Muscle of back (tissue), 13 donors: ENCODE measurements around the gene CYP2A7. TPM values are rescaled to one million over a fixed set of nuclear protein-coding genes. Genes with fewer than 3 reads are reported as not detected.
"Not testable (repeated sequence)": the region's sequence is repeated elsewhere in the genome, so short reads cannot be mapped to it uniquely, and the experiment has no call there.

ENCODE experiments used
- DNase-seq, 3 donors: peaks; one replicate each; pipeline versions ENCODE4 v3.0.0 to v3.0.0-alpha.2; 2013
- long read RNA-seq, 9 donors: transcript quantifications; one replicate each; lab custom pipeline, GENCODE V29; 2026
- polyA plus RNA-seq, 10 donors: library from polyadenylated mRNA; unstranded; fragments of 120-200 nt; gene quantifications; one replicate each; pipeline ENCODE4 v1.2.1, GENCODE V29; 2013; ENCODE audit not compliant: insufficient read length in 10 of 10

The CYP2A7 gene, protein sequence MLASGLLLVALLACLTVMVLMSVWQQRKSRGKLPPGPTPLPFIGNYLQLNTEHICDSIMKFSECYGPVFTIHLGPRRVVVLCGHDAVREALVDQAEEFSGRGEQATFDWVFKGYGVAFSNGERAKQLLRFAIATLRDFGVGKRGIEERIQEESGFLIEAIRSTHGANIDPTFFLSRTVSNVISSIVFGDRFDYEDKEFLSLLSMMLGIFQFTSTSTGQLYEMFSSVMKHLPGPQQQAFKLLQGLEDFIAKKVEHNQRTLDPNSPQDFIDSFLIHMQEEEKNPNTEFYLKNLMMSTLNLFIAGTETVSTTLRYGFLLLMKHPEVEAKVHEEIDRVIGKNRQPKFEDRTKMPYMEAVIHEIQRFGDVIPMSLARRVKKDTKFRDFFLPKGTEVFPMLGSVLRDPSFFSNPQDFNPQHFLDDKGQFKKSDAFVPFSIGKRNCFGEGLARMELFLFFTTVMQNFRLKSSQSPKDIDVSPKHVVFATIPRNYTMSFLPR
- not detected for polyA plus RNA-seq
- long read RNA-seq, donor 1: 0 reads
- long read RNA-seq, donor 2: 0 reads
- long read RNA-seq, donor 3: 0 reads
- long read RNA-seq, donor 4: 0 reads
- long read RNA-seq, donor 5: 0 reads
- long read RNA-seq, donor 6: 0 reads
- long read RNA-seq, donor 7: 0 reads
- long read RNA-seq, donor 8: 0 reads
- long read RNA-seq, donor 9: 0 reads

- not testable (repeated sequence) for DNase-seq
Measured at GRCh38 chr19:40882062-40882461, at the start of gene CYP2A7. TSS of gene CYP2A7 (minus strand) at chr19:40882231. CDS start at chr19:40882210, 21 bp downstream.

DNA sequence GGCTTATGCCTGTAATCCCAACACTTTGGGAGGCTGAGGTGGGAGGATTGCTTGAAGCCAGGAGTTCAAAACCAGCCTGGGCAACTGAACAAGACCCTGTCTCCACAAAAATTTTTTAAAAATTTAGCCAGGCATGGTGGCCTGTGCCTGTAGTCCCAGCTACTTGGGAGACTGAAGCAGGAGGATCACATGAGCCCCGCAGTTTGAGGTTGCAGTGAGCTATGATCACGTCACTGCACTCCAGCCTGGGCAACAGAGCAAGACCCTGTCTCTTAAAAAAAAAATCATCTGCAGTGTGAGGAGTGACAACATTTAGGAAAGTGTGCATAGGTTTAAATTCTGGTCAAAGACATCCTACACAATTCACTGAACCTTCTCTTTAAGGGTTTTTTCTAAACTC lies 48.8 kb upstream of the CYP2A7 start:
- DNase-seq: not testable (repeated sequence)

- not testable (repeated sequence) for DNase-seq
Measured at GRCh38 chr19:40929942-40930341, 47.9 kb upstream of the CYP2A7 start.

- DNase-seq: no peak
Measured at GRCh38 chr19:40928850-40929249, 46.8 kb upstream of the CYP2A7 start.

DNA sequence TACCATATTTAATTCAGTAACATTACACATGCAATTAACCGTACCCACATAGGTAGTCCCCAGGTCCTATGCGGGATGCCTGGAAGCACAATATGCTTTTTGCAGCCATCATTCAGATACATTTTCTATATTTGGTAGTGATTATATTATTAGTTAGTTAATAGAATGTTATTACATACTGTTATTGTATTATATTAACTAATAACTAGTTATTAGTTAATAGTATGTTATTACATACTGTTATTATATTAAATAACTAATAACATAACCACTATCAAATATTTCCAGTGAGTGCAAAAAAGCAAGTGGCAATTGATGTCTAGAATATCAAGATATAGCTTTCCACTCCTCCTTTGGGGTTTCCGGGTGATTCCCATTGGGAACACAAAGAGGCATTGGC lies 45.5 kb upstream of the CYP2A7 start:
- no peak for DNase-seq

GRCh38 chr19:40926276-40926675 lies 44.2 kb upstream of the CYP2A7 start:
- not testable (repeated sequence) for DNase-seq

- no peak for DNase-seq
Measured at GRCh38 chr19:40923934-40924391, 41.9 kb upstream of the CYP2A7 start.

GRCh38 chr19:40922237-40923160 lies 40.5 kb upstream of the CYP2A7 start:
- not testable (repeated sequence) for DNase-seq

- DNase-seq: no peak
Measured at GRCh38 chr19:40921005-40921897, 39.2 kb upstream of the CYP2A7 start.

GRCh38 chr19:40920300-40921004 lies 38.4 kb upstream of the CYP2A7 start:
- DNase-seq: no peak

GRCh38 chr19:40919530-40920299 lies 37.7 kb upstream of the CYP2A7 start:
- DNase-seq: not testable (repeated sequence)

DNA sequence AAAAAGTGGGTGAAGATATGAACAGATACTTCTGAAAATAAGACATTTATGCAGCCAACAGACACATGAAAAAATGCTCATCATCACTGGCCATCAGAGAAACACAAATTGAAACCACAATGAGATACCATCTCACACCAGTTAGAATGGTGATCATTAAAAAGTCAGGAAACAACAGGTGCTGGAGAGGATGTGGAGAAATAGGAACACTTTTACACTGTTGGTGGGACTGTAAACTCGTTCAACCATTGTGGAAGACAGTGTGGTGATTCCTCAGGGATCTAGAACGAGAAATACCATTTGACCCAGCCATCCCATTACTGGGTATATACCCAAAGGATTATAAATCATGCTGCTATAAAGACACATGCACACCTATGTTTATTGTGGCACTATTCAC lies 36.3 kb upstream of the CYP2A7 start:
- DNase-seq: not testable (repeated sequence)

GRCh38 chr19:40908976-40909375 lies 26.9 kb upstream of the CYP2A7 start:
- DNase-seq: peak in 1 of 3 donors; percentile 31

GRCh38 chr19:40907968-40908735 lies 26.1 kb upstream of the CYP2A7 start:
- DNase-seq: peak in 1 of 3 donors; percentile 2

DNA sequence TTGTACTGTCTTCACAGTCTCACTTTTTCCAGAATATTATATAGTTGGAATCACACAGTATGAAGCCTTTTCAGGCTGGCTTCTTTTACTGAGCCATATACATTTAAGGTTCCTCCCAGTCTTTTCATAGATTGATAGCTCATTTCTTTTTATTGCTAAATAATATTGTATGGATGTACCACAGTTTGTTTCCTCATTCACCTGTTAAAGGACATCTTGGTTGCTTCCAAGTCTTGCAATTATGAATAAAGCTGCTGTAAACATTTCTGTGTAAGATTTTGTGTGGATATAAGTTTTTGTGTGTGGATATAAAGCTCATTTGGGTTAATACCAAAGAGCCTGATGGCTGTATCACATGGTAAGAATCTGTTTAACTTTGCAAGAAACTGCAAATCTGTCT lies 24.5 kb upstream of the CYP2A7 start:
- no peak for DNase-seq

DNA sequence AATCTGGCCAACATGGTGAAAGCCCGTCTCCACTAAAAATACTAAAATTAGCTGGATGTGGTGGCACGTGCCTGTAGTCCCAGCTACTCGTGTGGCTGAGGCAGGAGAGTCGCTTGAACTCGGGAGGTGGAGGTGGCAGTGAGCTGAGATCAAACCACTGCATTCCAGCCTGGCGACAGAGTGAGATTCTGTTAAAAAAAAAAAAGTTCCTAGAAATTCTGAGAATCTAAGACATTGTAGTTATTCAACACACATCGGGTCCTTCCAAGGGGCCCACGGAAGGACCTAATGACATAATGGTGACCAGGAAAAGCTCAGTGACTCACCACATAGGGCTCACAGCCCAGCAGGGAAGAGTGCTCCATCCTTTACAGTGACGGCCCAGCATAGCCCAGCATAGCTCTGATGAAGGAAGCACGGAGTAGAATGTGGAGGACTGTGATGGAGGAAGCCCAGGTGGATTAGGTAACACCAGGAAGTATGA lies 22.7 kb upstream of the CYP2A7 start:
- DNase-seq: not testable (repeated sequence)

DNA sequence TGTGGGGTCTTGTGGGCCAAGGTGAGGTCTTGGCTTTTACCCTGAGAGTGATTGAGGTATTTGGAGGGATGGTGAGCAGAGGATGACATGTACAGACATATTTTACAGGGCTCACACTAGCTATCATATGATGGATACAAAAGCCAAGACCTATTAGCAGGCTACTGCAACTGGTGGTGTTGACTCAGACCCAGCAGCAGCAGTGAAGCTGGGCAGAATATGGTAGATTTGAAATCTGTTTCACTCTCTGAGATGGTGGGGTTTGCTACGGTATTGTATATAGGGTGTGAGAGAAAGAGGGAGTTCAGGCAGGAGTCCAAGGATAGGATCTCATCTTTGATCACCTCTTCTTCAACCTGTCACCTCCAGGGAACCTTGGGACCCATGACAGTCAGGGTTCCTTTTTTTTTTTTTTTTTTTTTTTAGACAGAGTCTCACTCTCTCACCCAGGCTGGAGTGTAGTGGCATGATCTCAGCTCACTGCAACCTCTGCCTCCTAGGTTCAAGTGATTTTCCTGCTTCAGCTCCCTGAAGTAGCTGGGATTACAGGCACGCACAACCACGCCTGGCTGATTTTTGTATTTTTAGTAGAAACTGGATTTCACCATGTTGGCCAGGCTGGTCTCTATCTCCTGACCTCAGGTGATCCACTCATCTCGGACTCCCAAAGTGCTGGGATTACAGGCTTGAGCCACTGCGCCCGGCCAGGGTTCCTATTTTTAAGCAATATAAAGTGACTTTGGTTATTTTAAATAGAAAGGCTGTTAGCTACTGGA lies 20.1 kb upstream of the CYP2A7 start:
- DNase-seq: not testable (repeated sequence)
